ENCODE data around the gene C13orf42.

Gene C13orf42

DNA sequence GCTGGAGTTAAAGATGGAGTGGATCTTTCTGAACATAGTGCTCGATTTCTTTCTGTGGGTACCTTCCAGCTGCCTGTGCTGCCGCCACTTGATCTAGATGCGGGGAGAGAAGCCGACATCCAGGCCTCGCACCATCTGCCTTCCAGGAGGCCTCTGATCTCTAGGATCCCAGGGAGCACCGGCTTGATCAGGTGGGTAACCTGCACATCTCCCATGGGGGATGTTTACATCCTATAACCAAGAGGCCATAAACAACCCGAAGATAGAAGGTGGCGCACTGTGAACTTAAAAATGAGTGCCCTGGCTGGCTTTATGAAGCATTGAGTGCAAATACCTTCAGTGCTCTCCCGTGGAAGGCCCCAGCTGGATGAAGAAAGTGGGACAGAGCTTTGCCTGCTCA lies at the start of gene C13orf42:
C13orf42 (minus strand) TSS at position 101 of the 400 bp plus-strand sequence; CDS start at position 36, 65 bp downstream.
- DNase-seq (ENCODE audit: low read depth): no peak

DNA sequence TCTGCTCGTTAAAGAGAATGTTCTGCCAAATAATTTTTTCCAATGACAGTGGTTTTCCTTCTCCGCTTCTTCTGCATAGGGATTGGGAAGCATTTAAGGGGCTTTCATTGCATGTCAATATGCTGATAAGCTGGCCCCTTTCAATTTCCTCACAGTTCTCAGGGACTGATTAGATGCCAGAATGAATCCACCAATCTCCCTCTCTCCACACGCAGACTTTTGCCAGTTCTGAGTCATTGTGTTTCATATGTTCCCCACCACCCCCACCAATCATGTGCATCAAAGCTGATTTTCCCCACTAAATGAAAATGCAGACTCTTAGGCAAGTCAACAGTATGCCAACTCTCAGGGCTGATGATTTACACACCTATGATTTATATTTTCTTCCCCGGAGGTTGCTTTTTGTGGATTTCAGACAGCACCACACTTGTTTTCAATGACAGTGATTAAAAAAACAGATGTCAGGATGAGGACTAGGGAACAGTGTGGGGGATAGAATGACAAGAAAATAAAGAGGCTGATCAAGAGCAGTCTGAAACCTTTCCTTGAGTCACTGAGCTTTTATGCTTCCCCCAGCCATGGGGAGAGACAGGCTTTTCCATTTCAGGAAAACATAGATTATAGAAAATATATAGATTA lies 47.9 kb upstream of the C13orf42 start:
- no peak for DNase-seq (ENCODE audit: low read depth)

GRCh38 chr13:51158365-51158764 lies 47.3 kb upstream of the C13orf42 start:
- DNase-seq (ENCODE audit: low read depth): no peak

- no peak for DNase-seq (ENCODE audit: low read depth)
These were observed 45.6 kb upstream of the C13orf42 start for GRCh38 chr13:51156648-51157047.

DNA sequence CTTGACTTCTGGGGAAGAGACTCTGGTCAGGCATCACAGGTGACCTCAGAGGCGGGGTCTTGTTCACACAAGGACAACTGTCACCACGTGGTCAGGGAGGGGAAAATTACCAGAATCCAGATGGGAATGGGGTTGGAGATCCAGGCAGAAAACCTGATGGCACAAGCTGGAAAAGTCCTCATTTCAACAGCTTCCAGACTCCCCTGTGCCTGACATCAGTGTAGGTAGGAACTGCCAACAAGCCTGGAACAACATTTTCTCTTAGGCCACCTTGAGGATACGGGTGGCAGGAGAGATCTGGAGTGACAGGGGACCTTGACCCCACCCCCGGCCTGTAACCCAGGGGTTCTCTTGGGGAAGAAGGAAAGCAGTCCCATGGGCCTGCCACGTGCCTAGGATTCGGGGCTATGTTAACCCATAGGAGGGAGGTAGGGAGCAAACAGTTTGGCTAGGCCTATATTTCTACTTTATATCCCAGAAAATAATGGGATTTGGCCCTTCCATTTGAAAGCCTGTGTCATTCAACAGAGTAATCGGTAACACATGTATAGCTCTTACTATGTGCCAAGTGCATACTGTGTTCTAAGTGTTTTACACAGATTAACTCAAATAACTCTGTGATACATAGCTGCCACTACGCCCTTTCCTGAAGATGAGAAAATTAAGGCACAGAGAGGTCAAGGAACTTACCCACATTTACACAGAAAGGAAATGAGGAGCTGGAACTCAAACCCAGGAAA lies 44.9 kb upstream of the C13orf42 start:
- DNase-seq (ENCODE audit: low read depth): no peak

- DNase-seq (ENCODE audit: low read depth): no peak
These were observed 44.1 kb upstream of the C13orf42 start for GRCh38 chr13:51155161-51155560.

GRCh38 chr13:51154029-51154555 lies 43.0 kb upstream of the C13orf42 start:
- DNase-seq (ENCODE audit: low read depth): no peak

DNA sequence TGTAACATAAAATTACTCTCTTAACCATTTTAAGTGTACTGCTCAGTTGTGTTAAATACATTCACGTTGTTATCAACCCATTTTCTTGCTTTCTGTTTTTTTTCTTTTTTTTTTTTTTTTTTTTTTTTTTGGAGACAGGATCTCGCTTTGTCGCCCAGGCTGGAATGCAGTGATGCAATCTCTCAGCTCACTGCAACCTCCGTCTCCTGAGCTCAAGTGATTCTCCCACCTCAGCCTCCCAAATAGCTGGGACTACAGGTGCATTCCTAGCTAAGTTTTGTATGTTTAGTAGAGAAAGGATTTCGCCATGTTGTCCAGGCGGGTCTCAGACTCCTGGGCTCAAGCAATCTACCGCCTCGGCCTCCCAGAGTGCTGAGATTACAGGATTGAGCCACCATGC lies 42.5 kb upstream of the C13orf42 start:
- no peak for DNase-seq (ENCODE audit: low read depth)

DNA sequence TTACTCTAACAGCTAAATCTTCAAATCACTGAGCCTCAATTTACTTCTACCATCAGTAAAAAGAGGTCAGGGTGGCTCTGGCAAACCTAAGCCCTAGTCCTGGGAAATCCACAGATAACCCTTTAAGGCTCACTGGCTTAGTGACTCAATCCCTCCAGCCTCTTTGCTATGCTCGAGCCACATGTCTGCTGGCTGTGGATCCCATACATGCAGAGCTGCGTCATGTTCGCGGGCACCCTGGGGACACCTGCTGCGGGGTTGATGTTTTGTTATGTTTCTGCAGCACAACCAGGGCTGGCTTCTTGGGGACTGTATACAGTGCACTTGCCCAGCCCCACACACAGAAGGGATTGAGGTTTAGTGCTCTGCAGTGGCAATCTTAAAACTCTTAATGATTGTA lies 41.6 kb upstream of the C13orf42 start:
- DNase-seq (ENCODE audit: low read depth): no peak

DNA sequence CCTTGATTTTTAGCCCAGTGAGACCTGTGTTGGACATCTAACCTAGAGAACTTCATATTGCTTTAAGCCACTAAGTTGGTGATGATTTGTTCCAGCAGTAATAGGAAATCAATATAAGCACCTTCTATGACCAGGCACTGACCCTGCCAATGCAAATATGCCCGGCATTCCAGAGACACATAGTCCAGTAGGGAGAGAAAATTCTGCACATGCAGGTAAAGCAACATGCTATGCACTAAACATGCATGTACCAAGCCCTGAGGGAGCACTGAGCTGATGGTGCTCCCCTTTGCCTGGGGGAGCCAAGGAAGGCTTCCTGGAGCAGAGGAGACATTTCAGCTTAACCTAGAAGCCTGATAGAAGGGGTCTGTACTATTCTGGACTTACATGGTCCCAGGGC lies 40.4 kb upstream of the C13orf42 start:
- DNase-seq (ENCODE audit: low read depth): no peak

DNA sequence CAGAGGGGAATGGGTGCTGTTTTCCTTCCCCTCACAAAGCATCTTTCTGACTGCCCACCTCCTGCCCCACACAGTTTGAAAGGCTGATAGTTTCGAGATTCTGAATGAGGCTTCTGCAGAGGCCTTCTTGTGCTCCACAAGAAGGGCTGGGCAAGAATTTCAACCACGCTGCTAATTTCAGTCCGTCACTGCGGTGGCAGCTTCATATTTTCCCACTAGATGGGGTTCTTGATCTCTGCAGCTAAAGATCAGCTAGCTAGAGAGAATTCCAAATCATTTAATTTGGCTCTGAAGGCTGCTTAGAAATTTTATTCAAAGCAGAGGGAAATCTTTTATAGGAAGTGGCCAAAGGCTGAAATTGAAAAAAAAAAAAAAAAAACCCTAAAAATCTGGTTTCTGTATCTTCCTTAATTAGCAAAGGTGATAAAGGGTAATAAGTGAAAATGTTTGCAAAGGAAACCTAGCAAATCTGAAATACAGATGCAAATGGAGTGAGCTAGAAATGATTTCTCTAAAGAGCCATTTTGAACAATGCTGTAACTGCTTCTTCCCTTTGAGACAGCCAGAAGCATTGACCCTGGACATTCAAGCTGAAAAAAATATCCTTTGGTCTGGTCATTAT lies 38.0 kb upstream of the C13orf42 start:
- DNase-seq (ENCODE audit: low read depth): no peak

- no peak for DNase-seq (ENCODE audit: low read depth)
These were observed 37.3 kb upstream of the C13orf42 start for GRCh38 chr13:51148223-51148951.

GRCh38 chr13:51147732-51148131 lies 36.7 kb upstream of the C13orf42 start:
- DNase-seq (ENCODE audit: low read depth): no peak

GRCh38 chr13:51146667-51147066 lies 35.6 kb upstream of the C13orf42 start:
- DNase-seq (ENCODE audit: low read depth): no peak

DNA sequence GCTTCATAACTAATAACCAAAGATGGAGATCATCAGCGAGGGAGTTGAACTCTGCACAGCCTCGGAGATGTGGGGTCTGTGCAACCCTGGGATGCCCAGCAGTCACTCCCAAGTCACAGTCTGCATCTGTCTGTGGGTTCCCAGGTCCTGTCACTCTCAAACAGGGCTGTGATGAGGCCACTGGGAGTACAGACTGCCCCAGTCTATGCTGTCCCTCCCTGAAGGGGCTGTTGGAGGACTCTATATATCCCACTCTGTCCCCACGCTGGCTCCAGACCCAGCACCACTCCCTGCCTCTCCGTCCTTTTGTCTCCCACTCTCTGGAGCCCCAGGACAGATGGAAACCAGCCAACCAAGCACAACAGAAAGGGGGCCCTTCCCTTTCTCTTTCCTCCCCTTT lies 26.2 kb upstream of the C13orf42 start:
- no peak for DNase-seq (ENCODE audit: low read depth)

GRCh38 chr13:51136276-51136980 lies 25.4 kb upstream of the C13orf42 start:
- DNase-seq (ENCODE audit: low read depth): no peak

GRCh38 chr13:51134763-51135365 lies 23.8 kb upstream of the C13orf42 start:
- no peak for DNase-seq (ENCODE audit: low read depth)

DNA sequence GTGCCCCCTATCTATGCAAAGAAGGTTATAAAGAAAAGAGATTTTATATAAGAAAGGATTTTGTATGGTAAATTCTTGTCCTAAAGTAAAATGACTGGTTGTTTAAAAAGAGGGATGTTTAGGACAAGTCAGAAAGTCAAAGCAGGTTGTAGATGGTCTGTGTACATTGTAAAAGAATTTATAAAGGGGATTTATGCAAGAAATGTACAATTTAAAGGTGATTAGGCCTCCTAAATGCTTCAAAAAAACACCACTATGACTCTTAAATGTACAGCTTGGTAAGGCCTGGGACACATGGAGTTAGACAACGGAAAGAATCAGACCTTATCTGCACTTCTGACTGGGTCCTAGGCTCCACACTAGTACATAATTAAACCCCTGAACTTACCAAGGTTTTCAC lies 19.3 kb upstream of the C13orf42 start:
- no peak for DNase-seq (ENCODE audit: low read depth)

DNA sequence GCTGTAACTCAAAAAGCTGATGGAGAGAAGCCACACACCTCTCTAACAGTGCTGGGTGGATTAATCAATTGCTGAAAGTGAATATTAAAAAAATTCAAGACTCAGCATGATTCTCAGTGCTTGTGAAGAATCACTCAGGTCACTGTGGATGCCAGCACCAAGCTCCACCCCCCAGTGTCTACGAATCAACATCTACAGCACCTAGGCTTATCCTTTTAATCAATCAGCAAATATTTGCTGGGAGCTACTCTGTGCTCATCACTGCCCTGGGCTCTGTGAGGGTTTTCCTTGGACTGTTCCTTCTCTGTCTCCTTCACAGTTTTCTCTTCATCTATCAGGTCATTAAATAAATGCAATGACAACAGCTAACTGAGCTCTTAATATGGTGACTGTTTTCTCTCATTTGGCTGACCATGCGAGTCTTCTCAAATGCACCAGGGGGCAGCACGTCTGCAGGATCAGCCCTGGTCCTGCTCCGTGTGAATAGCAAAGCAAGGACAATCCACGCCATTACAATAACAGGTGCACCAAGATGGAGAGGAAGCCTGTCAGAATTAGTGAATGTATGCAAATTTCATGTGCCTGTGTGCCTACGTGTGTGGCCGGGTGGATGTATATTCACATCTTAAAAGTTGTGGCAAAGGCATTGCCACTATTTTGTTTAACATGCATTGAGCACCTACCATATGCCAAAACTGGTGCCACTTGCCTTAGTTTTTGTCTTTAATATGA lies 14.6 kb upstream of the C13orf42 start:
- peak; percentile 32 for DNase-seq (ENCODE audit: low read depth)

DNA sequence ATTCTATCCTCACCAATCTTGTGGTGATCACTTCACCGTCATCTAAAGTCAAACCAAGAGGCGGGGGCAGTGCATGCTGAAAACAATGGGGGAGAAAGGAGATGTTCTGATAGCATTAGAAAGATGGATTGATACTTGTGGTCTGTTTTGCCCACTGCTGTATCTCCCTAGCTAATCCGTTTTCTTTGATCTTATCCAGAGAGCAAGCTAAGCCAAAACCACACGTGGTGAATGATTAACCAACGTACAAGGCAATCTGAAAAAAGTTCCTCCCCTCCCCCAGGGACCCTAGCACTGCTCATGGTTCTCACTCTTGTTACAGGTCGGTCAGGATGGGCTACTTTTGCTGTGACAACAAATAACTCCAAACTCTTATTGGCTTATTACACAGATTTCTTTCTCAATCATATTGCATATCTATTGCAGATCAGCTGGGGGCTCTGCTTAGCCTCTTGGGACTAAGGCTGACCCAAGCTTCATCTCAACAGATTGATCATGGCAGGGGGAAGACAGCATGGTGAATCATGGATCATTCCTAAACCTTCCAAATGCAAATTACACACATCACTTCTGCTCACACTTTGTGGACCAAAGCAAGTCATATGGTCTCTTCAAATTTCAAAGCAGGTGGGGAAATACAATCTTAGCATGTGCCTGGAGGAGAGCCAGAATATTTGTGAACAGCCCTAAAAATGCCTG lies 11.9 kb upstream of the C13orf42 start:
- DNase-seq (ENCODE audit: low read depth): peak; percentile 2
